SU-DHL-6 (cell line): ENCODE results near the gene C1orf185.
"Not testable (repeated sequence)": the region's sequence is repeated elsewhere in the genome, so short reads cannot be mapped to it uniquely, and the experiment has no call there.

ENCODE experiments used
- H2AFZ ChIP-seq: fragments of 200-600 bp; sonication (generic); 2 replicates; pipeline ENCODE4 v1.6.1; 2014; ENCODE audit warnings: low read depth, mild to moderate bottlenecking, moderate library complexity, mixed read lengths, antibody characterized with exemption, low read length; ENCODE audit not compliant: severe bottlenecking
- H3F3A ChIP-seq: fragments of 200-600 bp; shearing (Covaris generic); 2 replicates; pipeline ENCODE4 v1.6.0; 2016; ENCODE audit warnings: antibody characterized with exemption, mild to moderate bottlenecking; ENCODE audit not compliant: insufficient read depth
- H3K27ac ChIP-seq: fragments of 200-600 bp; sonication (generic); 2 replicates; pipeline ENCODE4 v1.5.1; 2016; ENCODE audit warnings: low read depth, mild to moderate bottlenecking, low read length, moderate library complexity, mixed read lengths
- H3K27me3 ChIP-seq: fragments of 200-600 bp; sonication (generic), shearing (Covaris generic); 2 replicates; pipeline ENCODE4 v1.6.0; 2014; ENCODE audit warnings: mild to moderate bottlenecking, low read length
- H3K36me3 ChIP-seq: fragments of 200-600 bp; sonication (generic); 2 replicates; pipeline ENCODE4 v1.6.1; 2014; ENCODE audit warnings: mild to moderate bottlenecking, low read length, mixed read lengths
- H3K4me2 ChIP-seq: fragments of 300-600, 200-600 bp; shearing (Covaris generic), sonication (generic); 2 replicates; pipeline ENCODE4 v1.6.0; 2014; ENCODE audit warnings: low read length, low read depth, mild to moderate bottlenecking; ENCODE audit not compliant: poor library complexity, severe bottlenecking
- H3K4me3 ChIP-seq: fragments of 200-600 bp; sonication (generic); 2 replicates; pipeline ENCODE4 v1.5.1; 2014; ENCODE audit warnings: antibody characterized with exemption, low read length, mild to moderate bottlenecking, mixed read lengths; ENCODE audit not compliant: insufficient read depth, poor library complexity, severe bottlenecking
- H3K79me2 ChIP-seq: fragments of 200-600 bp; sonication (generic); 2 replicates; pipeline ENCODE4 v1.6.1; 2014; ENCODE audit warnings: mild to moderate bottlenecking, low read length, moderate library complexity; ENCODE audit not compliant: insufficient read depth
- H3K9ac ChIP-seq: fragments of 200-600 bp; sonication (generic); 2 replicates; pipeline ENCODE4 v1.7.0; 2014; ENCODE audit warnings: mild to moderate bottlenecking, low read length
- H3K9me2 ChIP-seq: fragments of 200-600 bp; sonication (generic); replicated peaks from 2 replicates; pipeline ENCODE4 v1.6.1; 2014; ENCODE audit warnings: low read length; ENCODE audit not compliant: insufficient read depth
- H3K9me3 ChIP-seq: fragments of 200-600 bp; sonication (generic); 2 replicates; pipeline ENCODE4 v1.6.1; 2014; ENCODE audit warnings: low read length, mixed read lengths; ENCODE audit not compliant: insufficient read depth
- H4K20me1 ChIP-seq: fragments of 200-600 bp; sonication (generic); 2 replicates; pipeline ENCODE4 v1.6.1; 2014; ENCODE audit warnings: low read depth, mild to moderate bottlenecking, antibody characterized with exemption, low read length, moderate library complexity, mixed read lengths
- CTCF ChIP-seq: fragments of 200-600 bp; sonication (generic); IDR thresholded peaks from one replicate; pipeline ENCODE4 v1.5.1; 2017; ENCODE audit warnings: antibody characterized with exemption, mild to moderate bottlenecking, low read length, moderate library complexity; ENCODE audit not compliant: insufficient read depth, poor library complexity, severe bottlenecking
- EZH2phosphoT487 ChIP-seq: fragments of 200-600 bp; sonication (generic), shearing (Covaris generic); conservative IDR thresholded peaks from 2 replicates; pipeline ENCODE4 v1.6.1; 2018; ENCODE audit warnings: mild to moderate bottlenecking, antibody characterized with exemption, low read length, moderate library complexity, mixed read lengths

Gene C1orf185

GRCh38 chr1:51115714-51116404 is 13.8 kb downstream of the C1orf185 start:
- H4K20me1 ChIP-seq = no peaks in the 10 kb centered on the region
- no peak overlapping the region for H3K9ac ChIP-seq
- no peak overlapping the region for H3K4me3 ChIP-seq
- no peaks in the 10 kb centered on the region for H3K36me3 ChIP-seq
- no peak for TF ChIP-seq CTCF
- no peak for TF ChIP-seq EZH2phosphoT487
- H3K27ac ChIP-seq = no peak overlapping the region
- H3K9me3 ChIP-seq = no peaks in the 10 kb centered on the region
- H3K9me2 ChIP-seq = no peaks in the 10 kb centered on the region
- H3K27me3 ChIP-seq = no peaks in the 10 kb centered on the region
- H3F3A ChIP-seq = no peaks in the 10 kb centered on the region
- H3K79me2 ChIP-seq = no peaks in the 10 kb centered on the region
- H3K4me2 ChIP-seq = no peak overlapping the region
- H2AFZ ChIP-seq = no peak overlapping the region

GRCh38 chr1:51119331-51119730 is 17.3 kb downstream of the C1orf185 start:
- H3K27ac ChIP-seq = no peak overlapping the region
- no peaks in the 10 kb centered on the region for H3F3A ChIP-seq
- no peak overlapping the region for H3K4me2 ChIP-seq
- H3K9ac ChIP-seq = no peak overlapping the region
- no peak overlapping the region for H3K4me3 ChIP-seq
- TF ChIP-seq EZH2phosphoT487 (no peak), CTCF (no peak)
- H3K79me2 ChIP-seq = no peaks in the 10 kb centered on the region
- no peaks in the 10 kb centered on the region for H3K9me3 ChIP-seq
- H3K36me3 ChIP-seq = no peaks in the 10 kb centered on the region
- no peaks in the 10 kb centered on the region for H3K9me2 ChIP-seq
- H3K27me3 ChIP-seq = no peaks in the 10 kb centered on the region
- H4K20me1 ChIP-seq = no peaks in the 10 kb centered on the region
- no peak overlapping the region for H2AFZ ChIP-seq

GRCh38 chr1:51120629-51121028 is 18.6 kb downstream of the C1orf185 start:
- Histone ChIP-seq H3K27ac (no peak overlapping the region), H3K36me3 (no peaks in the 10 kb centered on the region), H3K4me2 (no peak overlapping the region), H3K9ac (no peak overlapping the region), H3K9me3 (no peaks in the 10 kb centered on the region), H3K9me2 (no peaks in the 10 kb centered on the region), H4K20me1 (no peaks in the 10 kb centered on the region), H2AFZ (no peak overlapping the region), H3K27me3 (no peaks in the 10 kb centered on the region), H3K4me3 (no peak overlapping the region), H3F3A (no peaks in the 10 kb centered on the region), H3K79me2 (no peaks in the 10 kb centered on the region)
- TF ChIP-seq CTCF (no peak), EZH2phosphoT487 (no peak)

- not testable (repeated sequence) for H3K27ac ChIP-seq, H4K20me1 ChIP-seq, H3K4me2 ChIP-seq, H3K9me3 ChIP-seq, H3K36me3 ChIP-seq, H3K79me2 ChIP-seq, H3K9me2 ChIP-seq, H2AFZ ChIP-seq, H3F3A ChIP-seq, H3K27me3 ChIP-seq, H3K4me3 ChIP-seq, H3K9ac ChIP-seq
Measured at GRCh38 chr1:51127152-51127551, 25.1 kb downstream of the C1orf185 start.
